NCI-H2196 (cell line): ENCODE results near the gene TTC17.
"Not testable (repeated sequence)": the region's sequence is repeated elsewhere in the genome, so short reads cannot be mapped to it uniquely, and the experiment has no call there.

Experiments used
- DNase-seq: peaks from one replicate; lab custom pipeline; 2025; ENCODE audit not compliant: unreplicated experiment; lab: John Stamatoyannopoulos, UW

TTC17 gene, protein sequence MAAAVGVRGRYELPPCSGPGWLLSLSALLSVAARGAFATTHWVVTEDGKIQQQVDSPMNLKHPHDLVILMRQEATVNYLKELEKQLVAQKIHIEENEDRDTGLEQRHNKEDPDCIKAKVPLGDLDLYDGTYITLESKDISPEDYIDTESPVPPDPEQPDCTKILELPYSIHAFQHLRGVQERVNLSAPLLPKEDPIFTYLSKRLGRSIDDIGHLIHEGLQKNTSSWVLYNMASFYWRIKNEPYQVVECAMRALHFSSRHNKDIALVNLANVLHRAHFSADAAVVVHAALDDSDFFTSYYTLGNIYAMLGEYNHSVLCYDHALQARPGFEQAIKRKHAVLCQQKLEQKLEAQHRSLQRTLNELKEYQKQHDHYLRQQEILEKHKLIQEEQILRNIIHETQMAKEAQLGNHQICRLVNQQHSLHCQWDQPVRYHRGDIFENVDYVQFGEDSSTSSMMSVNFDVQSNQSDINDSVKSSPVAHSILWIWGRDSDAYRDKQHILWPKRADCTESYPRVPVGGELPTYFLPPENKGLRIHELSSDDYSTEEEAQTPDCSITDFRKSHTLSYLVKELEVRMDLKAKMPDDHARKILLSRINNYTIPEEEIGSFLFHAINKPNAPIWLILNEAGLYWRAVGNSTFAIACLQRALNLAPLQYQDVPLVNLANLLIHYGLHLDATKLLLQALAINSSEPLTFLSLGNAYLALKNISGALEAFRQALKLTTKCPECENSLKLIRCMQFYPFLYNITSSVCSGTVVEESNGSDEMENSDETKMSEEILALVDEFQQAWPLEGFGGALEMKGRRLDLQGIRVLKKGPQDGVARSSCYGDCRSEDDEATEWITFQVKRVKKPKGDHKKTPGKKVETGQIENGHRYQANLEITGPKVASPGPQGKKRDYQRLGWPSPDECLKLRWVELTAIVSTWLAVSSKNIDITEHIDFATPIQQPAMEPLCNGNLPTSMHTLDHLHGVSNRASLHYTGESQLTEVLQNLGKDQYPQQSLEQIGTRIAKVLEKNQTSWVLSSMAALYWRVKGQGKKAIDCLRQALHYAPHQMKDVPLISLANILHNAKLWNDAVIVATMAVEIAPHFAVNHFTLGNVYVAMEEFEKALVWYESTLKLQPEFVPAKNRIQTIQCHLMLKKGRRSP

DNA sequence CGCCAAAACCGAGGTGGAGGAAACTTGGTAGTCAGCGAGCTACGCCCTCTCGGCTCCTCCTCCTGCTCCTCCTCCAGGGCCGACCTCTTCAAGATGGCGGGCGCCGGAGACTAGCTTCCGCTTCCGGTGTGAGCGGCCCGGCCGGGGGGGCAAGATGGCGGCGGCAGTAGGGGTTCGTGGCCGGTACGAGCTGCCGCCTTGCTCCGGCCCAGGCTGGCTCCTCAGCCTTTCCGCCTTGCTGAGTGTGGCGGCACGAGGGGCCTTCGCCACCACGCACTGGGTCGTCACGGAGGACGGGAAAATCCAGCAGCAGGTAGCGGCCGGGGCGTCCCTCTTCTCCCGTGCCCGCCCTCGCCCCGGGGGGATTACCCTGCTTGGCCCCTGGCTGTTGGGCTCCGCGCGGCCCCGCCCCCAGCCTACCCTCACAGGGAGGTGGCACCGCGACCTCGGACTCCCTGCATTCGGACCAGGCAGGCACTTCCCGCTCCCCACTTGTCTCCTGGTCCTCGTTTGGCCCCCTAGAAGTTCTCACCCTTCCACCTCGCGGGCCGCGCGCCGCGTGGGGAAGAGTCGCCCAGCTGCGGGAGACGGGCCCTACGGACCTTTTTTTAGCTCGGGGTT lies at the start of gene TTC17:
TTC17 (plus strand) TSS at position 120 of the 621 bp plus-strand sequence; CDS start at position 155, 35 bp downstream.
- DNase-seq = peak; percentile 92

DNA sequence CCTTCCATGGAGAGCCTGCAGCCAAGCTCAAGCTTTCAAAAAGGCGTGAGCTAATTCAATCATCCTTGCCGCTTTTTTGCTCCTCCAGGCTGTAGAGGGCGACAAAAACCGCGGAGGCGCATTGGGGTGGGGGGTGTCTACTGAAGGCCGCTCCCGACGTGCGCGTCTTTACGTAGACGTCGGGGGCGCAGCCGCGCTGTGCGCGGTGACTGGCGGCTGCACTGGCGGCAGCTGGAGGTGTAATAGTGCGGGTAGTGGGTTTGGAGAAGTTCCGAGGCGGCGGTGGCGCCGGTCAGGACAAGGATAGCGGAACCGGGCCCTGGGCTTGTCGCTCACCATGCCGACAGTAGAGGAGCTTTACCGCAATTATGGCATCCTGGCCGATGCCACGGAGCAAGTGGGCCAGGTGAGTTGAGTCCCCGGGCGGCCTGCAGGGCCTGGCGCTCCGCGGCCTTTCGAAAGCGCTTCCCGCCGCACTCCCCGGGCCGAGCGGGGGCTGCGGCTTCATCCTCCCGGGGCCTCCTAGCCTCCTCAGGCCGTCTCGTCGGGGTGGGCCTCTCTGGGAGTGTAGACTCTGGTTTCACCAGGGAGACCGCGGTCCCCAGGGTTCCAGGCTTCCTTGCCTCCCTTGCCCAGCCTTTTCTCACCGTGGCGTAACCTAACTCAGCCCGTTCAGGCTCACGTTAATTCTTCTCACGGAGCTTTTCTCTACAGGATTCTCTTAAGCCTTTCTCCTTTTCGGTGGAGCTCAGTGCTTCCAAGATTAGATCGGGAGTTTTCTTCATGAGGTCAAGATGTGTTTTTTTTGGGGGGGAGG lies 46.7 kb upstream of the TTC17 start, which contains the start of gene API5:
API5 (plus strand) TSS at position 206 of the 817 bp plus-strand sequence; CDS start at position 338, 132 bp downstream.
- DNase-seq = peak; percentile 96

DNA sequence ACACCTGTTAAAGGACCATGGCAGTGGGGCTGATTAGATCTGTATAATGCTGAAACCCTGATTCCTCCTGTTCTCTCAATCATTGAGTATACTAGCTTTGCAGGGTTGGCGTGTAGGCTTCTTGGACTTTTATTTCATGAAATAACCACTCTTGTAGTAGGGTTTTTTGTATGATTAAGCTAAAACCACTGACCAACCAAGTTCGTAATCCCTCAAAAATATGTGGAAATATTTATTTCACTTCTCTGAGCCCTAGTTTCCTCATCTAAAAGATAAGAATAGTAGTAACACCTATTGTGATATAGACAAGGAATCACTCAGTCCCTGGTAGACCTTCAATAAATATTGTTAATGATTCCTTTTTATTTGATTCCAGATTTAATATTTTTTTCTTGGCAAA lies 42.8 kb upstream of the TTC17 start:
- no peak for DNase-seq

DNA sequence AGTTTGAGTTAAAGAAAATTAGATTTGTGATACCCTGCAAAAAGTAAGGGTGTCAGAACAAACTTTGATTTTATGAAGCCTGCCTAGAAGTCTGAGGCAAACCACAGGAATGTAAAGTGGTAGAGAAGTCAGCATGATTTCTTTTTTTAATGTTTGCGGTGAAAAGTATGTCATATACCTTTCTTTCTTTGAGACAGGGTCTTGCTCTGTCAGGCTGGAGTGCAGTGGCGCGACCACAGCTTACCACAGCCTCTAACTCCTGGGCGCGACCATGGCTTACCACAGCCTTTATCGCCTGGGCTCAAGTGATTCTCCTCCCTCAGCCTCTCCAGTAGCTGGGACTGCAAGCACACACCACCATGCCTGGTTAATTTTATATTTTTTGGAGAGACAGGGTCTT lies 42.3 kb upstream of the TTC17 start:
- no peak for DNase-seq

DNA sequence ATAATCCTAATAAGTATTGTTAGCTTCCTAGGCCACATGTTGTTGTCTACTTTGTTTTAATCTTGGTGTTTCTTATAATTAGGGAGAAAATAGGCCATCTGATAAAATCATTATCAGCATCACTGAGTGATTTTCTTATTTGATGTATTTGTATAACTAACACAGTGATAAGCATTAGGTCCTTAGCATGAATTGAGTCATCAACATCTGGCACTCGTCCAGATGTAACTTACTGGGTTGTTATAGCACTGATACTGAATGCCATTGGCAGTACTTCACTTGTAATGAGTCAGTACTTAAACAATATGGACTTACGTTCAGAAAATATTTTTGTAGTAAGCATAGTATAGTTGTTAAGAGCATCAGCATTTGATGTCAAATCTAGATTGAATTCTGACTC lies 30.7 kb upstream of the TTC17 start:
- peak; percentile 6 for DNase-seq

DNA sequence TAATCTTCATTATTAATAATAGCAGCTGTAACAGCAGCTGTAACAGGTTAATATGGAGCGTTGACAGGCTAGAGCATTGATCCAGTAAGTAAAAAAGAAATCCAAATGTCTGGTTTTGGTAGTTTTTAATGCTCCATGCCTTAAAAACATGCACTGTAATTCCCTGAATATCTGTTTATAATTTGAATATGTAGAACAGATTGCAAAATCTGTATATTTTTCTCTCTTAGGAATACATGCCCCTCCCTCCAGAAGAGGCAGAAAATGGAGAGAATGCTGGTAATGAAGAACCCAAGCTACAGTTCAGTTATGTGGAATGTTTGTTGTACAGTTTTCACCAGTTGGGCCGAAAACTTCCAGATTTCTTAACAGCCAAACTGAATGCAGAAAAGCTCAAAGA lies 30.2 kb upstream of the TTC17 start:
- no peak for DNase-seq

DNA sequence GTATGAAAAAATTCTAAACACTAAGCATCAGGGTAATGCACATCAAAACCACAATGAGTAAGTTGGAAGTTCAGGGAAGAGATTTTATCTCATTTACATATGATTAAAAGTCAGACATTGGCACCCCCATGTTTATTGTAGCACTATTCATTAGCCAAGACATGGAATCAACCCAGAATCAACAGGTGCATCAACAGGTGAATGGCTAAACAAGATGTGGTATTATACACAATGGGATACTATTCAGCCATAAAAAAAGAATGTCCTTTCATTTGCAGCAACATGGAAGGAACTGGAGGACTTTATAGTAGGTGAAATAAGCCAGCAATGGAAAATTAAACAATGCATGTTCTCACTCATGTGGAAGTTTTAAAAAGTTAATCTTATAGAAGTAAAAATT lies 17.6 kb upstream of the TTC17 start:
- no peak for DNase-seq

DNA sequence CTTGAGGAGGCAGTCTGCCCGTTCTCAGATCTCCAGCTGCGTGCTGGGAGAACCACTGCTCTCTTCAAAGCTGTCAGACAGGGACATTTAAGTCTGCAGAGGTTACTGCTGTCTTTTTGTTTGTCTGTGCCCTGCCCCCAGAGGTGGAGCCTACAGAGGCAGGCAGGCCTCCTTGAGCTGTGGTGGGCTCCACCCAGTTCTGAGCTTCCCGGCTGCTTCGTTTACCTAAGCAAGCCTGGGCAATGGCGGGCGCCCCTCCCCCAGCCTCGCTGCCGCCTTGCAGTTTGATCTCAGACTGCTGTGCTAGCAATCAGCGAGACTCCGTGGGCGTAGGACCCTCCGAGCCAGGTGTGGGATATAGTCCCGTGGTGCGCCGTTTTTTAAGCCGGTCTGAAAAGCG lies 7.3 kb upstream of the TTC17 start:
- not testable (repeated sequence) for DNase-seq

DNA sequence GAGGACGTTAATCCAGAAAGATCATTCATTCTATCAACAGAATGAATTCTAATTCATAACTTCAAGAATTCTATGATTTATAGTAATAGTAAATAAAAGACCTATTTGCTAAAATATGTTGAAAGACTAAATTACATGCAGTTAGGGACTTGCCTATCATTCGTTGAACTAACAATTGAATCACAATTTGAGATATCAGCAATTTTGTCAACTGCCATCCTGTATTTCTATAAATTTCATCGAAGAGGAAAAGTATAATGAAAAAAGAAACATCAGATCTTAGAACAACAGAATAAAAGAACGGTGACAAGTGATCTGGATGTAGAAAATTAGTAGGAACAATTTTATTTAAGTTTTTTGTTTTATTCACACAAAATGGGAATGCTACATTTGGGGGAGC lies 4.4 kb upstream of the TTC17 start:
- DNase-seq = no peak

DNA sequence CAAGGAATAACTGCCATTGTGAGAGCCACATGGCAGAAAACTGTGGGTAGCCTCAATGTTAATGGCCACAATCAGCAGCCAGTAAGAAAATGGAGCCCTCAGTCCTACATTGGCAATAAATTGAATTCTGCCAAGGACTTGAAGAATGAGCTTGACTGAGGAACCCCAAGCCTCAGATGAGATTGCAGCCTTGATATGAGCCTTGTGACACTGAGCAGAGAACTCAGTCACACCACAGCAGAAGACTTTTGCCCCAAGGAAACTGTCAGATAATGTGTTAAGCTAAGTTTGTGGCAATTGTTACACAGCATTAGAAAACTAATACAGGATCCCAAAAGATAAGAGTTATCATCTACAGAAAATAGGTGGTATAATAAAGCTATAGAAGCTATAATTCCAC lies 2.4 kb upstream of the TTC17 start:
- no peak for DNase-seq

DNA sequence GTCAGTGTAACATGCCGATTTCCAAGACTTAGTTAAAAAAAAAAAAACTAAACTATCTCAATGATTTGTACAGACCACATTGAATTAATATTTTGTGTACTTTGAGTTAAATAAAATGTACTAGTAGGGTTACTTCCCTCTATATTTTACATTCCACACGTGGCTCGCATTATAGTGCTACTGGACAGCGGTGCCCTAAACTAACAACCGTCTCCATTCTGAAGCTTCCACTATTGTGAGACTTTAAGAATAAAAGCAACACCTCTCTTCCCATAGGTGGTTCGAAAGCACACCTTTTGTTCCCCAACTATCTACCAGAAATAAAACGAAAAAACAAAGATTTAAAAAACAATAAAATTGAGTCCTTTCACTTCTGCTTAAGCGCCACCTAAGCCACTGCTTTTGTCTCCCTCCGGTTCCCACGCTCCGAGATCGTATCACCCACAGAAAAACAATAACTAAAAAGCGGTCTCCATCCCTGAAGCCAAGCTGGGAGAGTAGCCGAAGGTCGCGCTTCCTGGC lies 380 bp upstream of the TTC17 start:
- peak; percentile 22 for DNase-seq

DNA sequence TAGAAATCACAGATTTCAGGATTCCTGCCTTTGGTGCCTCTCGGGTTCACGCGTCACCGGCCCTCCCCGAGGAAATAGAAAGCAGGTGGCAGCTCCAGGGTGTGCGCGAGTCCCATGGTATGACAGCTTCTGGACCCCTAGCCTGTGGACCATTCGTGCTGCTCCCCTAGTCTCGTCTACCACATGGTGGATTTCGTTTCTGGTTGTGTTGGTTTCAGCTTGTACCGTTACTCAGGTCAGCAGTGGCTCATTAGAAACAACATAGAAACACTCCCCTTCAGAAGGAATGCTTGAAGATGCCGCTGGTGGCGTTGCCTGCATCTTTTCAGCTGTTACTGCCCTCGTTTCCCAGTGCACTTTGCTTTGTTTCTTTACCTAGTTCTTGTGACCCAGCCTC lies 700 bp downstream of the TTC17 start:
- peak; percentile 35 for DNase-seq

DNA sequence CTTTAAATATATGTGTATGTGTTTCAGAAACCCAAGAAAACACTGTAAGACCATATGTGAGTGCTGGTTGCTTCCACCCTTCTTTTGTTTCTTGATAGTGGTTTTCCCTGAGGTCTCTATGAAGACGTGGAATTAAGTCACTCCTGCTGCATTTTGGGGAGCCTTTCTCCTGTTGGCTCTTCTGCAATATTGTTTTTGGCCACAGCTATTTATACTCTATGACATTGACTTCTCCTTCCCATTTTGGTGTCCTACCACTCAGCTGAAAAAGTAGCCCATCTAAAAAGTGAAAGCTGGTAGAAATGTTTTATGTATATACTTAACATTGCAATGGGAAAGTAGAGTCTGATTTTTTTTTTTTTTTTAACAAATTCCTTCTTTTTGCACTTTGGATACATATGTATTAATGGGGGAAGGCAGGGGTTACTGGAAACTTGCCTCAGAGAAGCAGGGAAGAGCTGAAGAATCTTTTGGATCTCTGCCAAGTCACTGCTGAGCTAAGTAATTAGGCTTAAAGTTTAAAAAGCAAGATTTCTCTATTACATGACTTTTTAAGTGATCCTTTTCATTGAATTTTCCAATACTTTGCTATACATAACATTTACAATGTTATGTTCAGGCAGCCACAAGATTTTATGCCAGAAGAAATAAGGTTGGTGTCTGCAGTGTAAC lies 1.8 kb downstream of the TTC17 start:
- DNase-seq = peak; percentile 9

DNA sequence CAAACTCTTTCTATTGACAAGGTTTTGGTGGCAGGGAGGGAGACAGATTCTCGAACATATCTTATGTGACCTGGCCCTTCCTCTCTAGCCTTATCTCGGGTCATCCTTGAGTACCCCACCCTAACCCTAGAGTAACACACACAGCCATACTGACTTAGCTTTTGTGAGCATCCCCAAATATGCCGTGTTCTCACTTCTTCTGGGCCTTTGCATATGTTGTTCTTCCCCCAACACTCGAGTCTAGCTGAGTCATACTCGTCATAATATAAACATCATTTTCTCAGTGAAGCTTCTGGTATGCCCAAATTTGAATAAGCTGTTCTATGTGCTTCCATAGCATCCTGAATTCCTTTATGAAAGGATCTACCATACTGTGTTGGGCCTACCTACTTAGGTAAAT lies 8.0 kb downstream of the TTC17 start:
- no peak for DNase-seq

DNA sequence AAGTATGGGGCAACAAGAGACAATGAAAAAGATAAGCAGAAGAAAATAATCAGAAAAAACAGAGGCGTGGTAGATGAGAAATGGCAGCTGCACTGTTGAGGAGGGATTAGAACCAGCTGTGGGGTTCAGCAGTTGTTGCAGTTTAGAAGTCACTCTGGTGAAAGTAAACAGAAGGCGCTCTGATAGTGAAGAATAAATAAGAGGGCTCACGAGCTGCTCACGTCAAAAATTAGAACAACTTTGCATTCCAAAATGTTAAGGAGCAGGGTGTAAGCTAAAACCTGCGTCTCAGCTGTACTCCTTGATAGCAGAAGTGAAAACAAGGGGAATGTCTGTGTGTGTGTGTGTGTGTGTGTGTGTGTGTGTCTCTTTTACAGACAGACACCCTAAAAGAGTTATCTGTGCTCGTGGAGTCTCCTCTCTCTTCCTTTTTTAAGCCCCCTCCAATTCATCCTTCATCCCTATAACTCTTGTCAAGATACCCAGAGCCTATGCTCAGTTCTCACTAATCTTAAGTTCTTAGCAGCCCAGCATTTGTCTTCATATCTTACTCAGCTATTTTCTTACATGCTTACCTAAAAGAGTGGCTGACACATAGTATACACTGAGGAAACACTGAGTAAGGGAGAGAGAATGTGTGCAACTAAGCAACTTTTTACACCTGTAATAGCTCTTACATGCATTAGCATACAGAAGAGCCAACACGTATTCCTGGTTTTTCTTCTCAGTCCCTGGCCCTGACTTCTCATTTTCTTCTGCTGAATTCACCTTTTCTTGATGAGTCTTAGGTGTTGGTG lies 8.9 kb downstream of the TTC17 start:
- DNase-seq = no peak

DNA sequence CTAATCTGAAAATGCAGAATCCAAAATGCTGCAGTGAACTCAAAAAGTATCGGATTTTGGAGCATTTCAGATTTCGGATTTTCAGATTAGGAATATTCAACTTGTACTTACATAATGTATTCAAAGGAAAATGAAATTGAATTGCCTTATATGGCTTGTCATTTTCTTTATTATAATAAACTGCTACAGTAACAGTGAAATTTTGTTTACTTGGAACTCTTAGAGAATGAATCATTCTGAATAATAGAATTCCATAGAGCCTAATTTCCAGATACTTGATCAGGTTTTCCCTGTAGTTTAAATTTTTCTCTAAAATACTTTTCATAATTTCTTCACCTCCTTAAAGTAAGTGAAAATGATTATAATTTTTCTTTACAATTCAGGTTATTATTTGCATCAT lies 17.3 kb downstream of the TTC17 start:
- no peak for DNase-seq

DNA sequence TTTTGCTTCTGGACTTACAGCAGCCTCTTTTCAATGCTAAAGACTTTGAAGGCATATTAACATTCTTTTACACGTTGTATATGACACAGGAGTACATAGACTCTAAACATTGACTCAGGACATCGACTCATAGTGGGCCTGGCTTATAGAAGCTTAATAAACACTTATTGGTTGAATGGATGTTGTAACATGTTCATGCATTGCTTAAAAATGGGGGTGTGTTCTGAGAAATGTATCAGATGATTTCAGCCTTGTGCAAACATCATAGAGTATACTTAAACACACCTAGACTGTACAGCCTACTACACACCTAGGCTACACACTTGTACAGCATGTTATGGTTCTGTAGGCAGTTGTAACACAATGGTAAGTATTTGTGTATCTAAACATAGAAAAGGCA lies 17.9 kb downstream of the TTC17 start:
- no peak for DNase-seq

DNA sequence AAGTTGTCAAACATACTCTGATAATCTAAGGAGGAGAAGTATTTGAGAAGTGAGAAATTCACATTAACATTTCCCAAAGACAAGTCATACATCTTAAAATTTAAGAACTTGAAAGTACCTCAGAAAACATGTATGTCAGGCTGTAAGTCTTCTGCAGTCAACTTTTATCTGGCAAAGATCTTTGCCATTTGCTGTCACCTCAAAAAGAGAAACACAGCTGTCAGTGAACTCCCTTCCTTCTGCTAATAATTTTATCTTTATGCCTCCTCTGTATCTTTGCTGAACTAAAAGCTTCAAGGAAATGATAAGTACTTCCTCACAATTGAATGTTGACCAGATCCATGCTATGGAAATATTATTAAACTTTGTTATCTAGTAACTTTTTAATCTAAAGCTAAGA lies 18.7 kb downstream of the TTC17 start:
- DNase-seq = no peak

DNA sequence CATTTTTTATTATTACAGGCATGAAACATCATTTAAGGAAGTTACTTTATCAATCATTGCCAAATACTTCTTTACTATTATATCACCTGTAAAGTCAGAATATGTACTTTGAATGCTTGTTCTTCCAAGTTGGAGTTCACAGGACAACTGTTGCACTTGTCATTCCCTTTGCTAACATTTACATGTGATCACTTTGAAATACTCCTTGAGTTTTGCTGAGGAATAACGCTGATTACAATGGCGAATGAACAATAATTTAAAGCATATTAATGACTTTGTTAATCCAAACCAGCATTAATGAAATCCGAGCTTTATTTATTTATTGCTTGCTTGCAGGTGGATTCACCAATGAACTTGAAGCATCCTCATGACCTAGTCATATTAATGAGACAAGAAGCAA lies 20.2 kb downstream of the TTC17 start:
- no peak for DNase-seq
